ENCODE results near the gene CACNB3.
"Not testable (repeated sequence)": the region's sequence is repeated elsewhere in the genome, so short reads cannot be mapped to it uniquely, and the experiment has no call there.

The CACNB3 gene

GRCh38 chr12:48819986-48820725 is 1.9 kb downstream of the CACNB3 start:
- no peak for DNase-seq

GRCh38 chr12:48822139-48822538 is 3.8 kb downstream of the CACNB3 start:
- no peak for DNase-seq

GRCh38 chr12:48822711-48823110 is 4.4 kb downstream of the CACNB3 start:
- DNase-seq: no peak

GRCh38 chr12:48823281-48823680 is 5.0 kb downstream of the CACNB3 start:
- no peak for DNase-seq

- no peak for DNase-seq
These were observed 5.8 kb downstream of the CACNB3 start for GRCh38 chr12:48824112-48824511.

GRCh38 chr12:48824905-48825304 is 6.6 kb downstream of the CACNB3 start:
- no peak for DNase-seq

- DNase-seq: no peak
These were observed 8.0 kb downstream of the CACNB3 start for GRCh38 chr12:48826209-48826855.

- no peak for DNase-seq
These were observed 8.7 kb downstream of the CACNB3 start for GRCh38 chr12:48827026-48827425.

- DNase-seq: no peak
These were observed 9.3 kb downstream of the CACNB3 start for GRCh38 chr12:48827513-48828096.

GRCh38 chr12:48828293-48828692 is 10.0 kb downstream of the CACNB3 start:
- no peak for DNase-seq

GRCh38 chr12:48828841-48829575 is 10.7 kb downstream of the CACNB3 start:
- DNase-seq: no peak

- DNase-seq: no peak
These were observed 13.0 kb downstream of the CACNB3 start for GRCh38 chr12:48831257-48831656.

- DNase-seq: no peak
These were observed 14.2 kb downstream of the CACNB3 start for GRCh38 chr12:48832321-48833060.

GRCh38 chr12:48838048-48838447 is 19.8 kb downstream of the CACNB3 start:
- no peak for DNase-seq

- DNase-seq: not testable (repeated sequence)
These were observed 23.7 kb downstream of the CACNB3 start for GRCh38 chr12:48842021-48842420.

- peak; percentile 98 for DNase-seq
These were observed 33.8 kb downstream of the CACNB3 start, which contains the start of gene DDX23 for GRCh38 chr12:48851883-48852733. Gene DDX23 (minus strand): TSS chr12:48852163. CDS start chr12:48845782, 6,381 bp downstream.

GRCh38 chr12:48852734-48853688 is 34.7 kb downstream of the CACNB3 start:
- DNase-seq: peak; percentile 98

- no peak for DNase-seq
These were observed 36.2 kb downstream of the CACNB3 start for GRCh38 chr12:48854488-48854887.

- not testable (repeated sequence) for DNase-seq
These were observed 36.6 kb downstream of the CACNB3 start for GRCh38 chr12:48854932-48855331.

- no peak for DNase-seq
These were observed 38.1 kb downstream of the CACNB3 start for GRCh38 chr12:48856379-48856778.
